ENCODE data around the gene PSME3IP1.

GRCh38 chr16:57204675-57205074, 18.8 kb upstream of the PSME3IP1 start:
- TF ChIP-seq EP300 (IDR thresholded peaks at IDR 0.05; ENCODE audit: low read length) (no peak), RBFOX2 (IDR thresholded peaks at IDR 0.05; ENCODE audit: low read depth, low read length) (no peak), RAD21 (CRISPR knock-in tag; conservative IDR thresholded peaks at IDR 0.05 in 1 of 2, IDR thresholded peaks at IDR 0.05 in 1 of 2) (no peak), POLR2AphosphoS5 (IDR thresholded peaks at IDR 0.05; ENCODE audit: control insufficient read depth, insufficient read depth, low read depth, low read length) (no peak), SMC3 (conservative IDR thresholded peaks at IDR 0.05; ENCODE audit: insufficient read depth, low read depth, low read length) (no peak), CEBPG (CRISPR knock-in tag; IDR thresholded peaks at IDR 0.05) (no peak), CEBPG (tag; conservative IDR thresholded peaks at IDR 0.05 in 1 of 2, IDR thresholded peaks at IDR 0.05 in 1 of 2) (no peak), MAFK (IDR thresholded peaks at IDR 0.05; ENCODE audit: low read length) (no peak), IRF2 (CRISPR knock-in tag; IDR thresholded peaks at IDR 0.05) (no peak), NFATC3 (IDR thresholded peaks at IDR 0.05) (no peak), ESRRA (IDR thresholded peaks at IDR 0.05; ENCODE audit: borderline replicate concordance, low read depth) (no peak), ZNF76 (CRISPR knock-in tag; IDR thresholded peaks at IDR 0.05; ENCODE audit: borderline replicate concordance) (no peak), GTF2F1 (IDR thresholded peaks at IDR 0.05; ENCODE audit: low read depth, low read length) (no peak), FOXO4 (CRISPR knock-in tag; IDR thresholded peaks at IDR 0.05) (no peak)

All from K562 (cell line).